NCI-H345 (cell line): ENCODE data around the gene ACACA.

Source experiments
- DNase-seq: peaks from one replicate; lab custom pipeline; 2025; lab: John Stamatoyannopoulos, UW

Gene ACACA

DNA sequence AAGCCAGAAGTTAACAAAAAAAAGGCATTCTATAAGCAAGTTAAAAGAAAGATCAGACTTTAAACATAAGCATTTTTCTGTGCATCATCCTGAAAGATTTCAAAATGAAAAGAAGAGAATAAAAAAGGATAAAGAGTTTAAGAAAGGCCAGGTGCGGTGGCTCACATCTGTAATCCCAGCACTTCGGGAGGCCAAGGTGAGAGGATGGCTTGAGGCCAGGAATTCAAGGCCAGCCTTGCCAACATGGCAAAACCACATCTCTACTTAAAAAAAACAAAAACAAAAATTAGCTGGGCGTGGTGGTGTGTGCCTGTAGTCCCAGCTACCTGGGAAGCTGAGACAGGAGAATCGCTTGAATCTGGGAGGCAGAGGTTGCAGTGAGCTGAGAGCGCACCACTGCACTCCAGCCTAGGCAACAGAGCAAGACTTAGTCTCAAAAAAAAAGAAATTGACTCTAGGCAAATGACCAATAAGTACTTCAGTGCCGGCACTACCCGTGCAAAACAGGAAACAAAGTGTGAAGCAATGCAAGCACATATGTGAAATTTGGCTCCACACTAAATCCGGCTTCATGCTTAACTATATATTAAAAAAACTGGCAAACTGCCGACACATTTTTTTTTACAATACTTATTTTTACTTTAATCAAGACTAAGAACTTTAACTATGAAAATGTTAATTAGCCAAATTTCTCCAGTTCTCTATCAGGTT lies 114.1 kb downstream of the ACACA start:
- DNase-seq = no peak

- no peak for DNase-seq
Observed at GRCh38 chr17:37291351-37291750, 115.3 kb downstream of the ACACA start.

DNA sequence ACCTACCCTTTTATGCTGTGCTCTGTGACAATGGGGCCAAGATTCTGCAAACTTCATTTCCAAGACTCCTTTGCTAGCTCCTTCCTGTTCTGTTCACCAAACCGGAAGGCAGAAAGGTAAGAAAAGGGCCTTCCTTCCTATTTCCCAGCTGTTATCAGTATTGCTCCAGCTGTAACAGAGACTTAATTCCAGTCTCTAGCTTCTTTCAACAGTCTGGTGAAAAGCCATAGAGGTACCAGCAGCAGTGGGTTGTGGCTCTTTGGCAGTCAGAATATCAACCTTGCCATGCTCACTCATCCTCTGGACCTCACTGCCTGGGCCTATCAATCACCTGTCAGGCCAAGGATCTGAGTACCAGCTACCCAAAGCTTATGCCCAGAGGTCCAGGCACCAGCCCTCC lies 120.2 kb downstream of the ACACA start:
- no peak for DNase-seq

- DNase-seq = no peak
Observed at GRCh38 chr17:37284191-37284590, 122.4 kb downstream of the ACACA start.

GRCh38 chr17:37283414-37283961 lies 123.1 kb downstream of the ACACA start:
- no peak for DNase-seq

DNA sequence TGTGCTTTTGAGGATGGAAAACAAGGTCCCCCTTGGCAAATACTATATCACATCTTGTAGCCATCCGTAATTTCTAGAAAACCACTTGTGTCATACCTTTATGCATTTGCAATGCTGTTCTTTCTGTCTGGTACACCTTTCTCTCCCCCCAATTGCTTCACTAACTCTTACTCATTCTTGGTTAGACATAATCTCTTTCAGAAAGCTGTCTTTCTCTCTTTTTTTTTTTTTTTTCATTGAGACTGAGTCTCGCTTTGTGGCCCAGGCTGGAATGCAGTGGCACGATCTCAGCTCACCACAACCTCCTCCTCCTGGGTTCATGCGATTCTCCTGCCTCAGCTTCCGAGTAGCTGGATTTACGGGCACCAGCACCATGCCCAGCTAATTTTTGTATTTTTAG lies 125.8 kb downstream of the ACACA start:
- DNase-seq = no peak

DNA sequence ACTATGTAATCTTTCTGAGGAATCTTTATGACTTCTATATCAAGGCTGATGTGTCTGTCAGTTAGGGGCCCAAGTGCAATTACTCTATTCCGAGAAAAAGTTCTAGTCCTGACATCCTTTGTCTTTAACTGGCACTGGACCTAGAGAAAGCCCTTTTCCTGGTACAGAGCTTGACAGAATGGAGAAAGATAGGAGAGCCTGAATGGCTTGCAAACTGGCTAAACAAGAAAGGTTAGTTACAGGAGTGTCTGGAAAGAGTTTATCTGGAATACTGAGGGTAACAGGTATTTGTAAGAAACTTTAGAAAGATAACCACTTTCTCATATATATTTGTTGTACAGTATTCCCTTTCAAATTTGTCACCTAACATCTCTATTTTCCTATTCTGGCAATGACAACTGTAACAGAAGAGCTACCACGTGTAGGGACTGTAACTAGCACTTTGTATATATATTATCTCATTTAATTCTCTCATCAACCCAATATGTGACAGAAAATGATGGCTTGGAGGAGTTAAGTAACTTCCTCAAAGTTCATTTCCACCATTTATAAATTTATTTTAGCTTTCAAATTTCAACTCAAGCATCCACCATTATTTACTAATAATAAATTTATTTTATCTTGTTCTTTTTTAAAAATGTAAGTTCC lies 128.3 kb downstream of the ACACA start:
- no peak for DNase-seq

DNA sequence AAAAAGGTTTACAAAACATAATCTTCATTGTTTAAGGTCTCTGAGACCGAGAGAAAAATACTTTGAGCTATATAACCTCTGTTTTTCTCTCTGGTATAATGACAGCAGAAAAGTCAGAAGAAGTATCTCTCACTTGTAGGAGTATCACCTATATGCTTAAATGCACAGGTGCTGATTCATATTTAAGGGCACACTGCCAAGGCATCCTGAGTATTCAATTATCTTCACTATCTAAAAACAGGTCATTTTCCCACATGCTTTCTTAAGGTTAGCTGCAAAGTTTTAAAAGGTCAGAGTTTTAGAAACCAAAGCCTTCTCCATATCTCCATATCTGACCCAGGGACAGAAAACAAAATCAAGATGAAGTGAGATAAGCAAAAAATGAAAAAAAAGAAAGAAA lies 130.2 kb downstream of the ACACA start:
- DNase-seq = no peak

DNA sequence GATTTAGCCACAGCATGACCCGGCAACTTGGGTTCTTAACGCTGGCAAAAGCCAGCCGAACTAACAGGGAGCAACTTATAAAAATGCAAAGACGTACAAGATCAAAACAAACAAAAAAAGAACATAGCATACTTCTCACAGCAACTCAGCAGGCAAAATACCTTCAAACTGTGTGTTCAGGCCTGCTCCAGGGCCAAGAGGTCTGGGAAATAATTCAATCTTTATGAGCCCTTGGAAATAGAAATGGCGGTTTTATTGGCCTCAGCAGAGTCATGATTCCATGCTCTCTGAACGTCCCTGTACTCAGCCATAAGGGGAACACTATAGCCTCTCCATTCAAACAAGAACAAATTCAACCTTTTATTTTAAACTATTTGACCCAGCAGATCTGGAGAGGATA lies 132.2 kb downstream of the ACACA start:
- DNase-seq = no peak

DNA sequence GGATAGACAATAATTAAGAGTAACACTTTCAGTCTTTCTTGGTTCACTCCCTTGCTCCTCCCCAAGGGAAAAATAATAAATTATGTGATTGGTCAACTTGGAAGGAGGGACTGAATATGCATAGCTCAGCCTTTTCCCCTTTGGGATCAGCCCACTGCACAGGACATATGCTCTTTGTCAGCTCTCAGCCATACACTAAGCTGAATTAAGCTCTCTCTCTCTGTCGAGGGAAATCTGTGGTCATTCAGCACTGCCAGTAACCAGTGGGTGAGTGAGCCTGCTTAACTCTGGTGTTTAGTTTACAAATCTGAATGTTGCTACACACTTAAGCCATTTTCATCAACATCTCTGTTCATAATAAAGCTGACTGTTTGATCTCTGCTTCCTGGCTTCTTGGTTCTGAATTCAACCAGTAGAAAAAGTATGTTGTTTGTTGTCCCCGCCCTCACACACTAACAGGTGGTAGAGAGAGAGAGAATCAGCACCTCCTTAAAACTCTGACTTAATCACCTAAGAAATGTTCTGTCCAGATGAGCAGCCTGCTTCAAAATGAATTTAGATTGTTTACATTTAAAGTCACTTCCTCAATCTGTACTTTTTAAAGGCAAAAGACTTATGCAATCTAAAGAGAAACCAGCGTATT lies 133.1 kb downstream of the ACACA start:
- no peak for DNase-seq

- no peak for DNase-seq
Observed at GRCh38 chr17:37265446-37266173, 141.0 kb downstream of the ACACA start.

- no peak for DNase-seq
Observed at GRCh38 chr17:37261286-37261685, 145.3 kb downstream of the ACACA start.

- no peak for DNase-seq
Observed at GRCh38 chr17:37259030-37259735, 147.5 kb downstream of the ACACA start.

DNA sequence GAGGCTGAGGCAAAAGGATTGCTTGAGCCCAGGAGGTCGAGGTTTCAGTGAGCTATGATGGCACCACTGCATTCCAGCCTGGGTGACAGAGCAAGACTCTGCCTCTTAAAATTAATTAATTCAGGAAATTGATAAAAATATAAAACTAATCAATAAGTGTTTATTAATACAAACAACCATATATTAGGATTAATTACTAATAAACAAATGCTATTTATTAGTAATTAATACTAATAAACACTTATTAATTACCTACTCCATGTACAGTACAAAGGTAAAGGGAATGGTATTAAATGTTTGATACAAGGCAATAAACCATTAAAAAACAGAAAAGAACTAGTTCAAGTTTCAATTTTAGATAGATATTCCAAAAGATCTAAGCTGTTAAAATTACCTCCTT lies 150.0 kb downstream of the ACACA start:
- DNase-seq = no peak

DNA sequence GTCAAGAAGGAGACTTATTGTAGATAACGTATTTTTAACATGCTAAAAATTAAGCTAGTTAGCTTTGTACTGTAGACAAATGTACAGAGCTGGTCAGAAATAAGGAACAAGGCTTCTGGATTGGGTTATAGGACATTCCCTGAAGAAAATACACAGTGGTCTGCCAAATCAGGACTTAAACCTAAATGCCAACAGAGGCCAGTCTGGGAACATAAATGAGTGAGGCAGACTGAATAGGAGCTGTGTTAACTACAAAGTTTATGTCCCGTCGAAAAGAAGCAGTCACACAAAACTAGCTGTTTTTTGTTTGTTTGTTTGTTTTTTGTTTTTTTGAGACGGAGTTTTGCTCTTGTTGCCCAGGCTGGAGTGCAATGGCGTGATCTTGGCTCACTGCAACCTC lies 151.2 kb downstream of the ACACA start:
- no peak for DNase-seq

- DNase-seq = no peak
Observed at GRCh38 chr17:37247825-37248224, 158.8 kb downstream of the ACACA start.

- no peak for DNase-seq
Observed at GRCh38 chr17:37246085-37246484, 160.6 kb downstream of the ACACA start.

GRCh38 chr17:37240381-37240780 lies 166.3 kb downstream of the ACACA start:
- no peak for DNase-seq

DNA sequence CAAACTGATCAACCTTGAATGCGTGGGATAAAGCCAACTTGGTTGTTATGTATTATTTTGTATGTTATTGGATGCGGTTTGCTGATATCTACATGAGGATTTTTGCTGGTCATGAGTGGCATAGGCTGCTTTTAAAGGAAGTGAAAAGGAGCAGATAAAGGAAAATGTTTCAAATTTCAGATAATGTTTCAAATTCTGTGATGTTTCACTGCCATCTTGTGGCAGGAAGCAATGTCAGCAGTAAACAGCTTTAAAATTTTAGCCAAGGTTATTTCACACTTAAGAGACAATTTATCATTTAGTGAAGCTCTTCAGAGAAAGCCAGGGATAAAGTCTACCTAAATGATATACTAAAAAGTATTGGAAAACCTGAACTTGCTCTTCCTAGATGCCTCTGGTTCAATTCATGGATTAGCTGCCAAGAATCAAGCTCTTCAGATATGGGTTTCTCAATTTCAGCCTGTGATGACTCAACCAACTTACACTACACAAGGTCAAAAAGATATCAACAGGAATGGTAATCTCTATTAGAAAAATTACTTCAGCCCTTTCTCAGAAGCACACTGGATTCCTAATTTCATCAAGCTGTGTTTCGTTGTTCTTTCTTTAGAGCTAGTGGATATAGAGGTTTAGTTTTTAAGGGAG lies 166.8 kb downstream of the ACACA start:
- peak; percentile 6 for DNase-seq

DNA sequence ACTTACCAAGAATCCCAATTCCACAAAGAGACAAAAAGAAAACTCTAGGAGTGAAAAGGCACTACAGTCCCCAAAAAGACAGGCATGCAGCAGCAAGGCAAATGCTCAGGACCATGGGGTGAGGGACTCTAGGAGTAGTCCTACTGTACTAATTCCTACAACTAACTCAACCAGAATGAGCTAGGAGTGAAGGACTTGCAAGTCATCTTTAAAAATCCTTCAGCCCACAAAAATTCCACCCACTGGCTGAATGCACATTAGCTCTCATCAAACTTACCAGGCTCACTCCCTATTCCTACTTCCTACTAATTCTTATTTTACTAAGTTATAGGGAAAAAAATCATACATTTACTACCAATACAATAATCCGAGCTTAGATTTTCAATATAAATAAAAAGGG lies 172.5 kb downstream of the ACACA start:
- DNase-seq = no peak

- DNase-seq = no peak
Observed at GRCh38 chr17:37233036-37233435, 173.6 kb downstream of the ACACA start.
